ENCODE results near the gene FLYWCH2.
A peak's percentile ranks its signal among the peaks of the same experiment; 100 is the strongest.

Gene FLYWCH2

GRCh38 chr16:2852731-2853507 is 30.1 kb upstream of the FLYWCH2 start:
- no peak for DNase-seq (ENCODE audit: extremely low read depth, insufficient read length)
- Histone ChIP-seq H3K4me3 (replicated peaks; ENCODE audit: low read depth, low read length) (no peak overlapping the region), H3K27me3 (replicated peaks; ENCODE audit: control insufficient read depth, insufficient read depth, low read length) (no peaks in the 10 kb centered on the region), H3K36me3 (ENCODE audit: control insufficient read depth, insufficient read depth, low read length) (no peaks in the 10 kb centered on the region)
- TF ChIP-seq CTCF (IDR thresholded peaks at IDR 0.05; ENCODE audit: insufficient read depth, low read length, poor library complexity, severe bottlenecking) = no peak

- H3K27me3 ChIP-seq (replicated peaks; ENCODE audit: control insufficient read depth, insufficient read depth, low read length) = no peaks in the 10 kb centered on the region
- no peak for TF ChIP-seq CTCF (IDR thresholded peaks at IDR 0.05; ENCODE audit: insufficient read depth, low read length, poor library complexity, severe bottlenecking)
- H3K4me3 ChIP-seq (replicated peaks; ENCODE audit: low read depth, low read length) = no peak overlapping the region
- no peak for DNase-seq (ENCODE audit: extremely low read depth, insufficient read length)
- no peaks in the 10 kb centered on the region for H3K36me3 ChIP-seq (ENCODE audit: control insufficient read depth, insufficient read depth, low read length)
Measured at GRCh38 chr16:2853531-2854073, 29.4 kb upstream of the FLYWCH2 start.

GRCh38 chr16:2854700-2855309 is 28.2 kb upstream of the FLYWCH2 start:
- H3K4me3 ChIP-seq (replicated peaks; ENCODE audit: low read depth, low read length) = no peak overlapping the region
- H3K36me3 ChIP-seq (ENCODE audit: control insufficient read depth, insufficient read depth, low read length) = no peaks in the 10 kb centered on the region
- TF ChIP-seq CTCF (IDR thresholded peaks at IDR 0.05; ENCODE audit: insufficient read depth, low read length, poor library complexity, severe bottlenecking) = peak; percentile 43
- no peak for DNase-seq (ENCODE audit: extremely low read depth, insufficient read length)
- no peaks in the 10 kb centered on the region for H3K27me3 ChIP-seq (replicated peaks; ENCODE audit: control insufficient read depth, insufficient read depth, low read length)

- no peaks in the 10 kb centered on the region for H3K27me3 ChIP-seq (replicated peaks; ENCODE audit: control insufficient read depth, insufficient read depth, low read length)
Measured at GRCh38 chr16:2855536-2855935, 27.5 kb upstream of the FLYWCH2 start.

GRCh38 chr16:2856061-2856670 is 26.8 kb upstream of the FLYWCH2 start:
- Histone ChIP-seq H3K4me3 (replicated peaks; ENCODE audit: low read depth, low read length) (no peak overlapping the region), H3K36me3 (ENCODE audit: control insufficient read depth, insufficient read depth, low read length) (no peaks in the 10 kb centered on the region), H3K27me3 (replicated peaks; ENCODE audit: control insufficient read depth, insufficient read depth, low read length) (no peaks in the 10 kb centered on the region)
- no peak for TF ChIP-seq CTCF (IDR thresholded peaks at IDR 0.05; ENCODE audit: insufficient read depth, low read length, poor library complexity, severe bottlenecking)
- DNase-seq (ENCODE audit: extremely low read depth, insufficient read length) = no peak

More at GRCh38 chr16:2855536-2855935, 27.5 kb upstream of the FLYWCH2 start:
- H3K4me3 ChIP-seq (replicated peaks; ENCODE audit: low read depth, low read length) = no peak overlapping the region
- no peak for DNase-seq (ENCODE audit: extremely low read depth, insufficient read length)
- H3K36me3 ChIP-seq (ENCODE audit: control insufficient read depth, insufficient read depth, low read length) = no peaks in the 10 kb centered on the region
- TF ChIP-seq CTCF (IDR thresholded peaks at IDR 0.05; ENCODE audit: insufficient read depth, low read length, poor library complexity, severe bottlenecking) = no peak

Measured in GM06990 (cell line).